Kidney tubule cell (primary cell): ENCODE data around the gene WDR86.

ENCODE experiments used
- DNase-seq: peaks from one replicate; pipeline ENCODE4 v3.0.0-alpha.2; 2018; ENCODE audit warnings: low spot score

WDR86 gene

GRCh38 chr7:151347200-151347599, 62.6 kb downstream of the WDR86 start:
- no peak for DNase-seq

GRCh38 chr7:151346470-151346769, 63.4 kb downstream of the WDR86 start:
- peak; percentile 39 for DNase-seq

GRCh38 chr7:151345576-151346469, 64.0 kb downstream of the WDR86 start:
- DNase-seq, result no peak

- DNase-seq, result no peak
These were observed 66.3 kb downstream of the WDR86 start for GRCh38 chr7:151343516-151343915.

GRCh38 chr7:151342811-151343210, 67.0 kb downstream of the WDR86 start:
- no peak for DNase-seq

- DNase-seq, result peak; percentile 22
These were observed 67.7 kb downstream of the WDR86 start for GRCh38 chr7:151342102-151342646.

GRCh38 chr7:151341357-151342101, 68.3 kb downstream of the WDR86 start, which contains the start of gene NUB1:
TSS of gene NUB1 (plus strand) at chr7:151341812. CDS start at chr7:151345350, 3,538 bp downstream.
- DNase-seq, result peak; percentile 90

GRCh38 chr7:151340794-151341356, 69.0 kb downstream of the WDR86 start:
- DNase-seq, result no peak

- no peak for DNase-seq
These were observed 70.0 kb downstream of the WDR86 start for GRCh38 chr7:151339651-151340382.

GRCh38 chr7:151338809-151339208, 71.0 kb downstream of the WDR86 start:
- DNase-seq, result no peak

GRCh38 chr7:151337346-151337745, 72.5 kb downstream of the WDR86 start:
- DNase-seq, result no peak

GRCh38 chr7:151336027-151336708, 73.7 kb downstream of the WDR86 start:
- no peak for DNase-seq

- DNase-seq, result no peak
These were observed 75.2 kb downstream of the WDR86 start for GRCh38 chr7:151334628-151335027.
